Esophagus muscularis mucosa (tissue), 3 donors: Measurements from ENCODE around the gene CAMTA1.

Experiments used
- CTCF ChIP-seq, 3 experiments: fragments of 200-600 bp in 2 of 3; fragments of 450-650 bp in 1 of 3; sonication (generic) in 2 of 3; IDR thresholded peaks; one replicate each; pipeline ENCODE4 v1.5.1; 2017 to 2019; ENCODE audit warnings: antibody characterized with exemption in 3 of 3, mild to moderate bottlenecking in 2 of 3, moderate library complexity in 1 of 3
- POLR2AphosphoS5 ChIP-seq, 2 donors: sonication (generic); formaldehyde crosslinking; IDR thresholded peaks; one replicate each; pipeline ENCODE4 v1.6.1; 2017; ENCODE audit warnings: antibody characterized with exemption in 2 of 2

GRCh38 chr1:6889875-6890480, 104.7 kb downstream of the CAMTA1 start:
- TF ChIP-seq CTCF (IDR thresholded peaks at IDR 0.05) (peak; percentile 78 to 83 (median 79)), POLR2AphosphoS5 (IDR thresholded peaks at IDR 0.05) (peak in 1 of 2 donors; percentile 15)
